Astrocyte of the hippocampus (primary cell): Measurements from ENCODE around the gene RNF208.
A peak's percentile ranks its signal among the peaks of the same experiment; 100 is the strongest.
"Not testable (repeated sequence)": the region's sequence is repeated elsewhere in the genome, so short reads cannot be mapped to it uniquely, and the experiment has no call there.

Source experiments
- DNase-seq: peaks from one replicate; pipeline ENCODE4 v3.0.0; 2011; ENCODE audit warnings: low read depth, low spot score

The RNF208 gene

DNA sequence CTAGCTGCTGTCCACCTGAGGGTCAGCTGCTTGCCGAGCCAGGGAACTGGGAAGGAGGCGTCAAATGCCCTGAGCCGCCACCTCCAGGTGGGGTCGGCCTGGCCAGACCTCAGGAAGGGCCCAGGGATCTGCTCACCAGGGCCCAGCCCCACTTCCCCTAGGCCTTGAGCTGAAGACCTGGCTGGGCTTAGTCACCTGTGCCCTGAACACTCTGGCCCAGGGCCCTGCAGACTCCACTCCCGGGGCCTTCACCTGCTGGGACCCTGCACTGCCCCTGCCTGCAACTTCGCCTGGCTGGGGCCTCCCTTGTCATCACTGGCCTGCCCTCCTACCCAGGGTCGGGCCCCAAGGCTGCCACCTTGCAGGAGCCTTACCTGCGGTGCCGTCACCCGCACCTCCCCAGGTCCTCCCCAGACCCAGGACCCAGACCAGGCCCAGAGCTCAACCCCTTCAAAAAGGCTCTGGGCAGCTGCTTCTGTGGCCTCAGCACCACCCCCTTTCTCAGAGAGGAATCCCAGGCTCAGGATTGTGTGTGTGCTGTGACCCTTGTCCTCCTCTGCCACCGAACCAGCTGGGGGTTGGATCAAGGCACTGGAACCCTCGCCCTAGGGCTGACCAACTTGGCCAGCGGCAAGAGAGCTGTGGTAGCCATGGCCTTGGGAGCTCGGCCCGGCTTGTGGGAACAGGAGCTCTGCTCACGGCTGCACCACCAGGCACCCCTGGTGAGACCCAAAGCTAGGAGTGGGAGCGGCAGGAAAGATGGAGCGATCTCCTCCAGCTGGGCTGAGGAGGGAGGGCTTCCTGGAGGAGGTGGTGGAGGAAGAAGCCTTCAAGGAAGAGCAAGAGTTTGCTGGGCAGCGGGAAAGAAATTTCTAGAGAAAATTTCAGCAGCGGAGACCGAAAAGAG lies 31.9 kb upstream of the RNF208 start:
- DNase-seq, result peak; percentile 31

DNA sequence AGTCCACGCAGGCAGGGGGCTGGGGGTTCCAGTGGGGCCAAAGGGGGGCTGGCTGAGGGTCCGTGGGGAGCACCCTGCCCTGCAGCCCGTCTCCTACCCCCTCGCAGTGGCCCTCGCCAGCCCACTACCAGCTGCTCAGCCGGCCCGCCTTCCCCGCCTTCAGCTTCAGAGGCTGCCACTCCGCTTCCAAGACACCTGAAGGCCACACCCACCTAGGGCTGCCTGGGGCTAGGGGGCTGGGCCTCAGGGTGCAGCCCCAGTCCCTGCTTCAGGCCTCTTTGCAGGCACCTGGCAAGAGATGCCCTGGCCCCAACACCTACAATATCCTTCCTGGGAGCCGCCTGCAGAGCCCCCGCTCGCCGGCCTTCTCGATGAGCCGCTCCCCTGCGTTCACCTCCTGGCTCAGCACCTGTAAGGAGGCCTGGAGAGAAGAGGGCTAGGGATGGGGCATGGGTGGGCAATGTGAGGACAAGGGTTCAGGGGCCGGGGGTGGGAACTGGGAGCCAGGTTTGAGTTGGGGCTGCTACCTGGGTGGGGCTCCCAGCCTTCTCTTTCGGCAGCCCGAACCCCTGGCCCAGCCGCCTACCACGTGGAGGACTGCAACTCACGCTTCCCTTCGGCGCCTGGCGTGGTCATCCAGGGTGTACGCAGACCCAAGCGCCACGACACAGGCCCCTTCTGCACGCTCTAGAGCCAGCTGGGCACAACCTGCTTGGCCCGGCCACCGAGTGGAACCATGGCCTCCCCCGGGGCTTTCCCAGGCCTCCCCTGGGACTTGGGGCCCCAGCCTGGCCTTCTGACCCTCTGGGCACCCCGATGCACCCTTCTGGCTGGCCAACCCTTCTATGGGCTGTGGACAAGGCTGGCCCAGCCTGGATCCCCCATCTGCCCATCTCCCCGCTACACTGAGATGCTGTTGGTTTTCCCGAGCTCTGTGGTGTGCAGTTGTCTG lies 30.8 kb upstream of the RNF208 start:
- no peak for DNase-seq

DNA sequence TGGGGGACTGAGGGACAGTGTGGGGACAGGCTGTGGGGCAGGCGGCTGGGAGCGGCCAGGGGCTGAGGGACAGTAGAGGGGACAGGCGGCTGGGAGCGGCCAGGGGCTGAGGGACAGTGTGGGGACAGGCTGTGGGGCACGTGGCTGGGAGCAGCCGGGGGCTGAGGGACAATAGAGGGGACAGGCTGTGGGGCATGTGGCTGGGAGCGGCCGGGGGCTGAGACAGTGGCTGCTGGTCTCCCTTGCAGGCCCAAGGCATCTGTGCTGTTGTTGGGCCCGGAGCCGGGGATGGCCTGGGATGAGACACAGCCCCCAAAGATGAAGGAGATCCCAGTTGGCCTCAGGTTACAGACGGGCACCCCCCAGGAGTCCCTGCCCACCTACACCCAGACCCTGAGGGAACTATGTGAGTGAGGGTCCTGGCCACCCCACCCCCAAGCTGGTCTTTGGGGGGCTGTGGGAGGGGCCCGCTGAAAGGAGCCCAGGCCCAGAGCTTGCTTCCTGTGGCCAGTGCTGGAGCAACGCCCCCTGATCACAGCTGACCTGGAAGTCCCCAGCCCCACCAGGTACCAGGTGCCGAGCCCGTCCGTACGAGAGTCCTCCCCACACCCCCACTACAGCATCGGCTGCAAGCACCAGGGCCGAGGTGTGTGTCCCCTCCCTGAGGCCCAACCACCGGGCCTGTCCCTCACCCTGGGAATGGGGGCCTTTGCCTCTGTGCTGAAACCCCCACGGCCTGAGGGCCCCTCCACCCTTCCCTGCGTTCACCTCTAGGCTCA lies 29.6 kb upstream of the RNF208 start:
- DNase-seq, result no peak

DNA sequence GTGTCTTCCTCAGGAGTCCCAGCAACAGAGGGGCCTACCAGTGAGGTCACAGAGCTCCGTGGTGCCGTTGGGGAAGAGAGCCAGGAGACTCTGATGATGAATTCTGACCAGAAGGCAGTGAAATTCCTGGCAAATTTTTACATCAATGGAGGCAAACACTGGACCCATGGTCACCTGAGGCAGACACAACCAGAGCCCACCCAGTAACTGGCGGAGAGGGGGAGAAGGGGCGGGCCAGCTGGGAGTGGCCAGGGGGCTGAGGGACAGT lies 29.1 kb upstream of the RNF208 start, which contains the start of gene STPG3:
STPG3 (plus strand) TSS at position 93 of the 268 bp plus-strand sequence; CDS start at position 94, 1 bp downstream.
- peak; percentile 43 for DNase-seq

DNA sequence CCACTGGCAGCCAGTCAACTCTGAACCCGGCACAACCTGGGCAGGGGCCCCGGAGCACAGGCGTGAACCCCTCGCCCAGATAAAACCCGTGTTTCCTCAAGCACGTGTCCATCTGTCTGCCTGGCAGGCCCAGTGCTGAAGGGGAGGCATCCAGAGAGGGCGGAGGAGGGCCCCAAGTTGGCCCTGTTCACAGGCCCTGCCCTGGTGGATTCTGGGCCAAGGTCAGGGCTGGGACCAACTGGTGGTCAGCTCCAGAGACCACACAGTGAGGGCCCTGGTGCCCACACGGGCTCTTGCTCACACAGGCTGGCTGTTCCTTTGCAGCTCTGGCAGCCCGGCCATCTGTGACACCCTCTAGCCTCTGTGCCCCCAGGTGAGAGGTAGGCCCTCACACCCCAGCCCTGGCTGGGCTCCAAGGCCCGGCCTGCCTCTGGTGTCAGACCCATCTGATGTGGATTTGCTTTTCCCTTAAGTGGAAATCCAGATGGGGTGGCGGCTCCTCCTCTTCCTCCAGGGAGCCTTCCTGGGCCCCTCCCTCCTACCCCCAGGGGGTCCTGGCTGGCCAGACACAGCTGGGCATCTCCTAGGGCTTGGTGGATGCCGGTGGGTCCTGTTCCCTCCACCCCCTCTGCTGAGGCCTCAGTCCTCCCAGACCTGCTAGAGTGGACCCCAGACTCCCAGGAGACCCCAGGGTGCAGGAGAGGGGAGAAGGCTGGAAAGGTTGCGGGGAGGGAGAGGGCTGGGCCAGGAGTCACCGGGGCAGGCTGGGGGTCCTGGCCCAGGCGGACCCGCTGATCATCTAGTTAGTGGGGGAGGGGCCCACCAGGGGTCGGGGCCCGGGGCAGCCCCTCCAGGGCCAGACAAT lies 28.5 kb upstream of the RNF208 start:
- DNase-seq, result no peak

DNA sequence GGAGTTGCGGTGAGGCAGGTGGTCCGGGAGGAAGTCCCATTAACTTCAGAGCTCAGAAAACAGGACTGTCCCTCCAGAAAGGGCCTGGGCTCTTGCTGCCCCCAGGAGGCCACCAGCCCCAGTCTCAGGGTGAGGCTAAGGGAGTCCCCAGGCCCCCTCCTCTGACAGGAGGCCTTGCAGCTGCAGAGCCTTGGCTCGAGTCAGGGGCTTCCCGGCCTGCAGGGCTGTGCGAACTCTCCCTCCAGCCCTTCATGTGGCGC lies 25.8 kb upstream of the RNF208 start:
- no peak for DNase-seq

DNA sequence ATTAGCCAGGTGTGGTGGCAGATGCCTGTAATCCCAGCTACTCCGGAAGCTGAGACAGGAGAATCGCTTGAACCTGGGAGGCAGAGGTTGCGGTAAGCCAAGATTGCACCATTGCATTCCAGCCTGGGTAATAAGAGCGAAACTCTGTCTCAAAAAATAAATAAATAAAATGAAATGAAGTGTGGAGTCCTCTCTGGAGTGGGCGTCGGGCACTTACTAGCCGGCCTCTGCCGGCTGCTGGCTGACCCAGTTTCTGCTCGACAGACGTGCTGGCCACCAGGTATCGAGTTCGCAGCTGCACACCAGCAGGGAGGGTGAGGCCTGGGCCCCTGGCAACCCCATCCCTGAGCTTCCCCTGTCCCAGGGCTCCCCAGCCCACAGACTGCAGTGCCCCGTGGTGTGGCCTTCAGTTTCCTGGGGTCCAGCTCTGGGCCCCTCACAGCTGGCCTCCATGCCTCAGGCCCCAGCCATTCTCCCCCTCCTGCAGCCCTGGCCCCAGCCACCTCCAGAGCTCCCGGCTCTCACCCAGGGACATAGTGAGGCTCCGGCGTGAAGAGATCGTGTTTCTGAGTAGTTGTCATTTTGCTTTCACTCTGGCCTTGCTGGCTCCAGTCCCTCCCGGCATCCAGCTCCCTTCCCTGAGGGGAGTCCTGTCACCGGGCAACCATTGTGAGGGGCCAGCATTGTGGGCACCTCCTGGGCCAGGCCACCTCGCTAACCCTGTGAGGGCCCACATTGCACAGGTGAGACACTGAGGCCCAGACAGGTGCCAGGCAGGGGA lies 25.3 kb upstream of the RNF208 start:
- no peak for DNase-seq

DNA sequence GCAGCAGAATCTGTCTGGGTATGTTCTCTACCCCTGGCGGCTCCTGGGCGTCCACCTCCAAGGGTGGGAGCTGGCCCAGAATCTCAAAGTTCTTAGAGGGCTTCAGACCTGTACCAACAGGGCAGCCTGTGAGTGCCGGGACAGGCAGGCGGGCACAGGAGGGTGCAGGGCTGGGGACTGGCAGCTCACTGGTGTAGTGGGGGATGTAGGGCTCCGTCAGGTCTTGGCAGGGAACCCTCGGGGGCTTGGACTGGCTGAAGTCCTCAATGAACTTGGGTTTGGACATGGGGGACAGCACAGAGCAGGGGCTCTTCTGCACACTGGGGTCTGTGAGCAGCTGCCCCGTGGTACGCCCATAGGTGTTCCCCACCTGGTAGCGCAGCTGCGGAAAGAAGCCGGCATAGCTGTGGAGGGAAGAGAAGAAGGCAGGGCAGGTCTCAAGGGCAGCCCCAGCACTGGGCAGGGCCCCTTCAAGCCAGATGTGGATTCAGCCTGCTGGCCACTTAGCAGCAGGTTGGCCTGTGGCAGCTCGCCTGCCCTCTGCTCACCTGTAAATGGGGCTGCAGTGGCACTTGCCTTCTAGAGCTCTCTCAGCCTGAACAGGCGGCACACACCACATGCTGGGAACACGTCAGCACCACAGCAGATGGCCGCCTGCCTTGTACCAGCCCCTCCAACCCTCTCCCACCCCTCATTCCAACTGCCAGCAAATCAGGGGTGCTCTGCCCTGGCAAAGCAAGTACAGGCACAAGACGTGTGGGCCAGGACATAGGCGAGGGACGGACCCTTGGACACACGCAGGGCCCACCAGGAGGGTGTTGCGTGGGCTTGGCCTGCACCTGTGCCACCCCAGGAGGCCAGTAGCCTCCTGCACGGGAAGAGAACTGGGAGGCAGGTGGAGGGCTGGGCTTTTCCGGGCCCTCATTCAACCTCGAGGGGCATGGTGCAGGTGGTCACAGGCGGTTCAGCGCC lies 23.7 kb upstream of the RNF208 start:
- DNase-seq, result no peak

DNA sequence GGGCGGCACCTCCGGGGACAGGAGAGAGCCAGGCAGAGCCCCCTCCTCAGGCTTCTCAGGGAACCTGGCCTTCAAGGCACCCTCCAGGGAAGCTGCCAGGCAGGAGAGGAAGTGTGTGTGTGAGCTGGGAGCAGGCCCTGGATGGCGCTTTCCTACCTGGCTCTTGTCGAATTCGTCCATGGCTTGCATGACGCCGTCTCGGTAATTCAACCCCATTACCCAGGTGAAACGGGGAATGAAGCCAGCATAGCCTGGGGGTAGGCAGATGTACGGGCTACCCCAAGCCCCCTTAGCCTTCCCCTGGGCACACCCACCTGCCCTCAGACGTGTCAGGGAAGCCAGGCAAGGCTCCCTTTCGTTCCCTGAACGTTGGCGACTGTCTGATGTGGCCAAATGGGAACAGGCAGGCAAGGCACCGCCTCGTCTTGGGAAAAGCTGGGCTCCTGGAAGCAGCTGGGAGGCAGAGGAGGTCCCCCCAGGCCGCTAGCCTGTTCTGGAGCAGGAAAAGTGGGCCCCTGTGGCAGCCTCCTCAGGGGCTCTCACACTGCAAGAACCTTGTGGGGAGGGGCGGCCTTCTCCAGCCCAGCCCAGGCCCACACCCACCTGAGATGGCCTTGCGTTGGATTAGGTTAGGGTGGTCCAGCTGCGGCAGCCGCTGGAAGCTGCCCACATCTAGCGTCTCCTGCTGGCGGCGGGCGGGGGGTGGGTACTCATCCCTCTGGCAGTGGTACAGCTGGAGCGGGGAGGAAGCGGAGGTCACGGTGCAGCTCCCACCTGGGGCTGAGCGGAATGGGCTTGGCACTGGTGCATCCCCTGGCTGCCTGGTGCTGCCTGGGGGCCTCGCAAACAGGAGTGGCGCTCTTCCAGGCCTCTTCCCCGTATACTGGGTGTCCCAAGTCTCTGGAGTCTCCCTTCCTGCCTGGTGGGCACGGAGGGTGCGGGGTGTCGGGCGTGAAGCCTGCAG lies 22.7 kb upstream of the RNF208 start:
- DNase-seq, result no peak

DNA sequence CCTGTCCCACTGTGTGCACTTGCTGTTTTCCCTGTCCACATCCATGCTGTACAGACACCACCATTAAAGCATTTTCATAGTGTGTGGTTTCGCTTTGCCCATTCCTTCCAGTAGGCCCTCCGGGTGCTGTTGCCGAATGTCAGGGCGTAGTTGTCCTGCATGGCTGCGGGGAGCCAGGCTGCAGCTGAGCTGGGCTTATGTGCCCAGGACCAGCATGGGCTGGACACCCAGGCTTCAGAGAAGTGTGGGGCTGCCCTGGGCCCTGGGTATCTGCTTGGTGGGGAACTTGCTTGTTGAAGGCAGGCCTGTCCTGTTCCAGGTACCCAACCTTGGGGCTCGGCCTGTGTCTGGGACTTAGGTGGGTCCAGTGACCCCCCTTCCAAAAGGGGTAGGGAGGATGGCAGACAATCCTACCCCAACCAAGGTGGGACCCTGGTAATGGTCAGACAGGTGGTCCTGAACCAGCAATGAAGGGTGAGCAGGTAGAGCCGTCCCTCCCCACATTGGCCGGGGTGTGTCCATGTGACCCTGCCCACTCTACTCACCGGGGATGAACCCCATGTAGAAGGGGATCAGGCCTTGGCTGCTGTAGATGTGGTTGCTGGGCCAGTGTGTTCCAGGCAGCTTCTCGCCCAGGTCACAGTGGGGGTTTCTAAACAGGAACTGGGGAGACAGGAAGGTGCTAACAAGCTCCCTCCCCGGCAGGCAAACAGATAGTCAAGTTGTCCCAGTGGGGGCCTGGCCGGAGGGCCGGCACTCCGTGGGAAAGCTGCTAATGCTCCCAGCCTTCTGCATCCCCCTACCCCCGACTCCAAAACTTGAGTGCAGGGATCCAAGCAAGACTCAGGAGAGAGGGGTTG lies 21.8 kb upstream of the RNF208 start:
- no peak for DNase-seq

DNA sequence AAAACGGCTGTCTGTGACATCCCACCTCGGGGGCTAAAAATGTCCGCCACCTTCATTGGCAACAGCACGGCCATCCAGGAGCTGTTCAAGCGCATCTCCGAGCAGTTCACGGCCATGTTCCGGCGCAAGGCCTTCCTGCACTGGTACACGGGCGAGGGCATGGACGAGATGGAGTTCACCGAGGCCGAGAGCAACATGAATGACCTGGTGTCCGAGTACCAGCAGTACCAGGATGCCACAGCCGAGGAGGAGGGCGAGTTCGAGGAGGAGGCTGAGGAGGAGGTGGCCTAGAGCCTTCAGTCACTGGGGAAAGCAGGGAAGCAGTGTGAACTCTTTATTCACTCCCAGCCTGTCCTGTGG lies 21.2 kb upstream of the RNF208 start:
- DNase-seq, result not testable (repeated sequence)

DNA sequence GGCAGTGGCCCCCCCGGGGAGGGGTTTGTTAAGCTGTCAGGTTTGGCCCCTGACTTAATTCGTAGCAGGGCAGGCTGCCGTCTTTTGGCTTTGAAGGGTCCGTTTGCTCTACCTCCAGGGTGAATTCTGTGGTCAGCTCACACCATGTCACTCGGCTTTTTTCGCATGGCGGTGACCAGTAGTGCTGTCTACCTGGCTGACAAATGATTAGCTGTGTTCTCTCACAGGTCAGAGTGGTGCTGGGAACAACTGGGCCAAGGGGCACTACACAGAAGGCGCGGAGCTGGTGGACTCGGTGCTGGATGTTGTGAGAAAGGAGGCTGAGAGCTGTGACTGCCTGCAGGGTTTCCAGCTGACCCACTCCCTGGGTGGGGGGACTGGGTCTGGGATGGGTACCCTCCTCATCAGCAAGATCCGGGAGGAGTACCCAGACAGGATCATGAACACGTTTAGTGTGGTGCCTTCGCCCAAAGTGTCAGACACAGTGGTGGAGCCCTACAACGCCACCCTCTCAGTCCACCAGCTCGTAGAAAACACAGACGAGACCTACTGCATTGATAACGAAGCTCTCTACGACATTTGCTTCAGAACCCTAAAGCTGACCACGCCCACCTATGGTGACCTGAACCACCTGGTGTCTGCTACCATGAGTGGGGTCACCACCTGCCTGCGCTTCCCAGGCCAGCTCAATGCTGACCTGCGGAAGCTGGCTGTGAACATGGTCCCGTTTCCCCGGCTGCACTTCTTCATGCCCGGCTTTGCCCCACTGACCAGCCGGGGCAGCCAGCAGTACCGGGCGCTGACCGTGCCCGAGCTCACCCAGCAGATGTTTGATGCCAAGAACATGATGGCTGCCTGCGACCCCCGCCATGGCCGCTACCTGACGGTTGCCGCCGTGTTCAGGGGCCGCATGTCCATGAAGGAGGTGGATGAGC lies 20.5 kb upstream of the RNF208 start:
- peak; percentile 32 for DNase-seq

DNA sequence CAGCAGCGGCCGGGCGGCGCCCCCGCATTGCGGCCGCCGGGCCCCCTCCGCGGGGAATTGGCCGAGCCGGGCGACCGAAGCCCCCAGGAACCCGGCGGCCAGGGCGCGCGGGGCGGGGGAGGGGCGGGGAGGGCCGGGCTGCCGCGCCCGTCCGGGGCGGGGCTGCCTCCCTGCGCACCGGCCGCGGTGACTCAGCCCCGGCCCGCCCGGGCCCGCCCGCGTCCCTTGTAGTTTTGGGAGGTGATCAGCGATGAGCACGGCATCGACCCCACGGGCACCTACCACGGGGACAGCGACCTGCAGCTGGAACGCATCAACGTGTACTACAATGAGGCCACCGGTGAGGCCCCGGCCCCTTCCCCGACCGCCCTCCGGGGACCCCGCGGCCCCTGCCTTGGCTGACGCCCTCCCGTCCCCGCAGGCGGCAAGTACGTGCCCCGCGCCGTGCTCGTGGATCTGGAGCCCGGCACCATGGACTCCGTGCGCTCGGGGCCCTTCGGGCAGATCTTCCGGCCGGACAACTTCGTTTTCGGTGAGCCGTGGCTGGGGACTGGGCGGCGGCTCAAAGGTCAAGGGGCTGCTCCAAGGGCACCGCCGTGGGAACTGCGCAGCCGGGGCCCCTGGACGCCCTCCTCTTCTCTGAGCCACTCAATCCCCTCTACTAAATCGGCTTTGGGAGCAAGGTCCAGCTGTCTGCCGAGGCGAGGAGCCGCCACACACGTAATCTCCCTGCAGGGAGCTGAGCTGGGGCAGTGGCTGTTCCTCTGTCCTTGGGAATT lies 19.6 kb upstream of the RNF208 start:
- DNase-seq, result peak; percentile 71

DNA sequence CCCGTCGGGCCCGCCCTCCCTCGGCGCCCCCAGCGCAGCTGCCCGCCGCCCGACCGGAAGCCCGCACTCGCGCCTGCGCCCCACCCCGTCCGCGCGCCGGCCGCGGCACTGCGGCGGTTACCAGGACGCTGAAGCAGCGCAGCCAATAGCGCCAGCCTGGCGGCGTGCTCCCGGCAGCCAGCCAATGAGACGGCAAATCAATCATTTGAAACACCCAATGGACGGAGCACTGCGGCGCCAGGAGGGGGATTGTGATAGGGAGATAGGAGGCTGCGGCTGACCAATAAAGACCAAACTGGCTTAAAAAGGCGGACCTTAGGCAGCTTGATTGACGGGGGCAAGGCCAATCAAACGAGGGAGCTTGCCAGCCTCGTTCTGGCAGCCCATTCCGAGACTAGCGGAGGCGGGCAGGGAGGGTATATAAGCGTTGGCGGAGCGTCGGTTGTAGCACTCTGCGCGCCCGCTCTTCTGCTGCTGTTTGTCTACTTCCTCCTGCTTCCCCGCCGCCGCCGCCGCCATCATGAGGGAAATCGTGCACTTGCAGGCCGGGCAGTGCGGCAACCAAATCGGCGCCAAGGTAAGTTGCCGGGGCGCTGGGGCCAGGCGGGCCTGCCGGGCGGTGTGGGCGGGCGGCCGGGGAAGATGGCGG lies 18.9 kb upstream of the RNF208 start, which contains the start of gene TUBB4B:
TUBB4B (plus strand) TSS at position 447 of the 649 bp plus-strand sequence; CDS start at position 521, 74 bp downstream.
- DNase-seq, result peak; percentile 100
